Smooth muscle cell (in vitro differentiated cells): ENCODE measurements around the gene MYL6B. TPM values are rescaled to one million over a fixed set of nuclear protein-coding genes. Genes with fewer than 3 reads are reported as not detected.

ENCODE experiments used
- DNase-seq: peaks from one replicate; lab custom pipeline; 2025; ENCODE audit not compliant: unreplicated experiment; lab: John Stamatoyannopoulos, UW
- H2AFZ ChIP-seq: fragments of 200-600 bp; sonication (generic); 2 replicates; pipeline ENCODE4 v1.6.0; 2016; ENCODE audit warnings: antibody characterized with exemption, low read depth, mild to moderate bottlenecking
- H3F3A ChIP-seq: fragments of 200-600 bp; sonication (generic); 2 replicates; pipeline ENCODE4 v1.6.0; 2017; ENCODE audit warnings: antibody characterized with exemption, low read depth
- H3K27ac ChIP-seq: fragments of 200-600 bp; sonication (generic); 2 replicates; pipeline ENCODE4 v1.5.1; 2016; ENCODE audit warnings: low read depth, mild to moderate bottlenecking
- H3K27me3 ChIP-seq: fragments of 200-600 bp; sonication (generic); 2 replicates; pipeline ENCODE4 v1.6.1; 2016; ENCODE audit warnings: low read depth, mild to moderate bottlenecking
- H3K36me3 ChIP-seq: fragments of 200-600 bp; sonication (generic); 2 replicates; pipeline ENCODE4 v1.5.1; 2016; ENCODE audit warnings: low read depth
- H3K4me1 ChIP-seq: fragments of 200-600 bp; sonication (generic); 2 replicates; pipeline ENCODE4 v1.5.1; 2016; ENCODE audit warnings: low read depth
- H3K4me2 ChIP-seq: fragments of 200-600 bp; sonication (generic); 2 replicates; pipeline ENCODE4 v1.6.0; 2016; ENCODE audit warnings: mild to moderate bottlenecking
- H3K4me3 ChIP-seq: fragments of 200-600 bp; sonication (generic); 2 replicates; pipeline ENCODE4 v1.5.1; 2016; ENCODE audit warnings: mild to moderate bottlenecking
- H3K79me2 ChIP-seq: fragments of 200-600 bp; sonication (generic); 2 replicates; pipeline ENCODE4 v1.6.0; 2016; ENCODE audit warnings: low read depth, mild to moderate bottlenecking
- H3K9ac ChIP-seq: fragments of 200-600 bp; sonication (generic); 2 replicates; pipeline ENCODE4 v1.6.0; 2016; ENCODE audit warnings: low read depth
- H3K9me3 ChIP-seq: fragments of 200-600 bp; sonication (generic); replicated peaks from 2 replicates; pipeline ENCODE4 v1.5.1; 2016; ENCODE audit warnings: low read depth
- H4K20me1 ChIP-seq: fragments of 200-600 bp; sonication (generic); 2 replicates; pipeline ENCODE4 v1.6.0; 2016; ENCODE audit warnings: low read depth
- WGBS: methylation state at CpG from one replicate; pipeline ENCODE4 v1.1.7; 2016; ENCODE audit warnings: low lambda C conversion rate; 5-methylcytosine and 5-hydroxymethylcytosine counted together
- polyA plus RNA-seq: library from polyadenylated mRNA; unstranded; fragments of >200 nt; fragmentation: Nextera tagmentation; extraction: Ambion mirVana; gene quantifications from 2 replicates; pipeline ENCODE4 v1.2.1, GENCODE V29; 2016
- total RNA-seq: library from RNA; depleted of rRNA; stranded (reverse); fragments of >200 nt; gene quantifications from 2 replicates; pipeline ENCODE4 v1.2.3, GENCODE V29; 2014
- TF ChIP-seq, protein P1 (sequence below): fragments of 200-600 bp; sonication (generic); IDR thresholded peaks from 2 replicates; pipeline ENCODE4 v1.5.1; 2017; ENCODE audit warnings: borderline replicate concordance, mild to moderate bottlenecking, antibody characterized with exemption; ENCODE audit not compliant: insufficient read depth, poor library complexity, severe bottlenecking

The MYL6B gene
- total and polyA plus RNA-seq, 2 experiments from 2014 or later: 44.5 to 121 TPM

- Histone ChIP-seq H3K79me2 (no peaks in the 10 kb centered on the region), H3K36me3 (peaks cover 15% of the 10 kb centered on the region), H3K9me3 (no peaks in the 10 kb centered on the region), H3K27me3 (no peaks in the 10 kb centered on the region), H3K27ac (no peak overlapping the region), H3K9ac (no peak overlapping the region), H3K4me2 (no peak overlapping the region), H3K4me1 (no peaks in the 10 kb centered on the region), H3F3A (no peaks in the 10 kb centered on the region), H2AFZ (no peak overlapping the region), H3K4me3 (no peak overlapping the region), H4K20me1 (no peaks in the 10 kb centered on the region)
- TF ChIP-seq, protein P1, sequence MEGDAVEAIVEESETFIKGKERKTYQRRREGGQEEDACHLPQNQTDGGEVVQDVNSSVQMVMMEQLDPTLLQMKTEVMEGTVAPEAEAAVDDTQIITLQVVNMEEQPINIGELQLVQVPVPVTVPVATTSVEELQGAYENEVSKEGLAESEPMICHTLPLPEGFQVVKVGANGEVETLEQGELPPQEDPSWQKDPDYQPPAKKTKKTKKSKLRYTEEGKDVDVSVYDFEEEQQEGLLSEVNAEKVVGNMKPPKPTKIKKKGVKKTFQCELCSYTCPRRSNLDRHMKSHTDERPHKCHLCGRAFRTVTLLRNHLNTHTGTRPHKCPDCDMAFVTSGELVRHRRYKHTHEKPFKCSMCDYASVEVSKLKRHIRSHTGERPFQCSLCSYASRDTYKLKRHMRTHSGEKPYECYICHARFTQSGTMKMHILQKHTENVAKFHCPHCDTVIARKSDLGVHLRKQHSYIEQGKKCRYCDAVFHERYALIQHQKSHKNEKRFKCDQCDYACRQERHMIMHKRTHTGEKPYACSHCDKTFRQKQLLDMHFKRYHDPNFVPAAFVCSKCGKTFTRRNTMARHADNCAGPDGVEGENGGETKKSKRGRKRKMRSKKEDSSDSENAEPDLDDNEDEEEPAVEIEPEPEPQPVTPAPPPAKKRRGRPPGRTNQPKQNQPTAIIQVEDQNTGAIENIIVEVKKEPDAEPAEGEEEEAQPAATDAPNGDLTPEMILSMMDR: no peak
- 93% methylated on average over 8 of the region's 8 CpGs for WGBS
- no peak for DNase-seq
These were observed 8.5 kb upstream of the MYL6B start for GRCh38 chr12:56143870-56144269.

GRCh38 chr12:56145217-56145616, 7.2 kb upstream of the MYL6B start:
- Histone ChIP-seq H3K4me3 (no peak overlapping the region), H3K27me3 (no peaks in the 10 kb centered on the region), H3K9me3 (no peaks in the 10 kb centered on the region), H3F3A (peaks cover under 1% of the 10 kb centered on the region), H3K9ac (no peak overlapping the region), H3K27ac (no peak overlapping the region), H3K79me2 (no peaks in the 10 kb centered on the region), H3K4me1 (no peaks in the 10 kb centered on the region), H3K4me2 (no peak overlapping the region), H3K36me3 (peaks cover 7% of the 10 kb centered on the region), H2AFZ (no peak overlapping the region), H4K20me1 (no peaks in the 10 kb centered on the region)
- WGBS: 92% methylated on average over 3 of the region's 3 CpGs
- TF ChIP-seq, protein P1: no peak
- no peak for DNase-seq

GRCh38 chr12:56146492-56147460, 5.6 kb upstream of the MYL6B start:
- Histone ChIP-seq H3K79me2 (no peaks in the 10 kb centered on the region), H3K36me3 (no peaks in the 10 kb centered on the region), H4K20me1 (no peaks in the 10 kb centered on the region), H3K4me3 (no peak overlapping the region), H3F3A (peaks cover 6% of the 10 kb centered on the region), H3K4me2 (no peak overlapping the region), H3K27me3 (no peaks in the 10 kb centered on the region), H3K27ac (no peak overlapping the region), H2AFZ (no peak overlapping the region), H3K9me3 (no peaks in the 10 kb centered on the region), H3K9ac (no peak overlapping the region), H3K4me1 (peaks cover 5% of the 10 kb centered on the region)
- TF ChIP-seq, protein P1: no peak
- WGBS: 89% methylated on average over 13 of the region's 13 CpGs
- DNase-seq: no peak

DNA sequence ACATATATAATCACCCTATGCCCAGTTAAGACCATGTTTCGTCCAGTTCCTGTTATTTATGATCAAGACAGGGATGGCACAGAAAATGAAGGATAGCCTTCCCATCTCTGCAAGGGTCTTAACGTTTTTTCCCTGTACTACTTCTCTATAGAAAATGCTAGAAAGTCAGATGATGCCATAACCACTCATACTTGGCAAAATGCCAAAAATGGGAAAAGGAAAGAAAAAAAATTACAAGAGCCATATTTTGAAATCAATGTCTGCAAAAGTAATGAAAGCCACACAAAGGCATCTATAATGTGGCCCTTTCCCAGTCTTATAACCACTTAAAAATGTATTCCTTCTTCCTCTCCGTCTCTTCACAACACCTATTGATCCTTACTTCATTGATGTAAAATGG, 1.8 kb upstream of the MYL6B start:
- Histone ChIP-seq H3K36me3 (no peaks in the 10 kb centered on the region), H3K27me3 (no peaks in the 10 kb centered on the region), H3K4me2 (no peak overlapping the region), H3K4me3 (no peak overlapping the region), H3K9me3 (no peaks in the 10 kb centered on the region), H2AFZ (no peak overlapping the region), H3K9ac (no peak overlapping the region), H4K20me1 (no peaks in the 10 kb centered on the region), H3K4me1 (peaks cover 11% of the 10 kb centered on the region), H3F3A (peaks cover 6% of the 10 kb centered on the region), H3K27ac (no peak overlapping the region), H3K79me2 (peaks cover 10% of the 10 kb centered on the region)
- TF ChIP-seq, protein P1: no peak
- no peak for DNase-seq
- WGBS: 84% methylated on average over 3 of the region's 3 CpGs
